Gastrocnemius medialis (tissue), 4 donors: ENCODE measurements around the gene GP5. TPM values are rescaled to one million over a fixed set of nuclear protein-coding genes. Genes with fewer than 3 reads are reported as not detected.

Experiments used
- ATAC-seq, 2 donors: fragments of 150-250 bp; one replicate each; pipeline ENCODE4 v1.9.1; 2016
- DNase-seq, 2 donors: peaks; one replicate each; pipeline ENCODE4 v3.0.0-alpha.2; 2019
- H3K27ac ChIP-seq, 4 donors: fragments of 200-600 bp; sonication (generic); 1 replicate in 1 of 4; 2 replicates in 3 of 4; pipeline ENCODE4 v1.5.1; 2016 to 2018; ENCODE audit warnings: mild to moderate bottlenecking in 2 of 4, moderate library complexity in 1 of 4
- H3K27me3 ChIP-seq, 3 donors: fragments of 200-600 bp; sonication (generic) in 2 of 3; 1 replicate in 1 of 3; 2 replicates in 2 of 3; pipeline versions ENCODE4 v1.5.1 to v1.6.0; 2016 to 2019; ENCODE audit warnings: mild to moderate bottlenecking in 1 of 3, moderate library complexity in 1 of 3
- H3K36me3 ChIP-seq, 2 donors: fragments of 200-600 bp; sonication (generic) in 1 of 2; one replicate each; pipeline ENCODE4 v1.5.1; 2017 to 2018
- H3K4me1 ChIP-seq, 2 donors: fragments of 200-600 bp; sonication (generic) in 1 of 2; one replicate each; pipeline ENCODE4 v1.5.1; 2016 to 2017; ENCODE audit warnings: mild to moderate bottlenecking in 2 of 2
- H3K4me3 ChIP-seq, 4 donors: fragments of 200-600 bp; sonication (generic) in 3 of 4; 1 replicate in 1 of 4; 2 replicates in 3 of 4; pipeline ENCODE4 v1.5.1; 2016 to 2019; ENCODE audit warnings: mild to moderate bottlenecking in 2 of 4
- H3K9me3 ChIP-seq, 3 donors: fragments of 200-600 bp; sonication (generic) in 2 of 3; 1 replicate in 1 of 3; 2 replicates in 2 of 3; pipeline ENCODE4 v1.5.1; 2016 to 2019
- CTCF ChIP-seq, 5 experiments: fragments of 450-650 bp in 3 of 5; fragments of 200-600 bp in 2 of 5; sonication (generic) in 2 of 5; IDR thresholded peaks in 4 of 5; conservative IDR thresholded peaks in 1 of 5; 1 replicate in 4 of 5; 2 replicates in 1 of 5; pipeline ENCODE4 v1.5.1; 2016 to 2019; ENCODE audit warnings: antibody characterized with exemption in 5 of 5, mild to moderate bottlenecking in 3 of 5, moderate library complexity in 3 of 5
- POLR2A ChIP-seq, 2 donors: fragments of 450-650 bp; IDR thresholded peaks; one replicate each; pipeline ENCODE4 v1.6.1; 2017; ENCODE audit warnings: antibody characterized with exemption in 2 of 2, mild to moderate bottlenecking in 2 of 2, moderate library complexity in 2 of 2
- in situ Hi-C, 4 donors: fragments of 200-750 bp; cut with MboI; loops; one replicate each; pipeline versions ENCODE4 v1.15.0 to v1.8.0; 2017; ENCODE audit warnings: low sequenced_read_pairs in 4 of 4
- intact Hi-C: fragments of 100-400 bp; cut with DNase I; formaldehyde crosslinking; loops from one replicate; pipeline ENCODE4 v1.15.1; 2023; ENCODE audit warnings: low total_unique reads
- total RNA-seq, 4 donors: library from RNA; depleted of rRNA; stranded (reverse); fragments of >200 nt; gene quantifications; one replicate each; pipeline versions ENCODE4 v1.1.0 to v1.2.3, GENCODE V29; 2016

GP5 gene
- total RNA-seq, 4 donors from 2014 or later, result 0.10 TPM; not detected in 3

- in situ Hi-C loops, result no loop called here
- no peak overlapping the region for H3K27ac ChIP-seq
Measured at GRCh38 chr3:194396859-194397756, 2.0 kb downstream of the GP5 start.

DNA sequence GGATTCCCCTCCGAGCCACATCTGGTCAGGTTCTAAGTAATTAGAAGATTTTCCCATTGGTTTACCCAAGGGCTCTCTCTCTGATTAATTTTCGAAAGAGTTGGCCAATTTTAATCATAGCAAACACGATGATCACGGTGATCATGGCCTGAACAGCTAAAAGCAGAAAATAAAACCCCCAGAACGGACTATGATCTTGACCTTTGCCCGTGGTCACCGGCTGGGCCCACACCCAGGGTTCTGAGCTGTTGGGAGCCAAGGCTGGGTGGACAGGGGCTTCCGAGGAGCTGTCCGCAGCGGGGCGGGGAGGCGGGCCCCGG is 2.6 kb downstream of the GP5 start:
- ATAC-seq, result no peak
- Histone ChIP-seq H3K27me3 (peaks cover 28 to 33% (median 30%) of the 10 kb centered on the region in 3 donors), H3K27ac (no peak overlapping the region), H3K4me3 (peak overlapping the region in 1 of 4 donors; percentile 11), H3K36me3 (no peaks in the 10 kb centered on the region), H3K9me3 (no peaks in the 10 kb centered on the region), H3K4me1 (peaks cover 4 to 5% of the 10 kb centered on the region in 2 donors)
- in situ Hi-C loops, result no loop called here
- TF ChIP-seq POLR2A (IDR thresholded peaks at IDR 0.05), result no peak
- TF ChIP-seq CTCF (IDR thresholded peaks at IDR 0.05 in 4 of 5, conservative IDR thresholded peaks at IDR 0.05 in 1 of 5), result no peak
- no peak for DNase-seq
- intact Hi-C loops, result no loop called here

More at GRCh38 chr3:194396859-194397756, 2.0 kb downstream of the GP5 start:
- TF ChIP-seq CTCF (IDR thresholded peaks at IDR 0.05 in 4 of 5, conservative IDR thresholded peaks at IDR 0.05 in 1 of 5) (no peak), POLR2A (IDR thresholded peaks at IDR 0.05) (no peak)
- Histone ChIP-seq H3K4me1 (peaks cover 4 to 5% of the 10 kb centered on the region in 2 donors), H3K36me3 (no peaks in the 10 kb centered on the region), H3K4me3 (peak overlapping the region in 3 of 4 donors; percentile 12 to 21 (median 16)), H3K9me3 (no peaks in the 10 kb centered on the region), H3K27me3 (peaks cover 27 to 33% (median 28%) of the 10 kb centered on the region in 3 donors)
- ATAC-seq (no peak), DNase-seq (no peak)
- intact Hi-C loops, result no loop called here

GRCh38 chr3:194395778-194396538 is 3.1 kb downstream of the GP5 start:
- intact Hi-C loops, result no loop called here
- no peak for TF ChIP-seq POLR2A (IDR thresholded peaks at IDR 0.05)
- no peak for TF ChIP-seq CTCF (IDR thresholded peaks at IDR 0.05 in 4 of 5, conservative IDR thresholded peaks at IDR 0.05 in 1 of 5)
- H3K4me3 ChIP-seq, result no peak overlapping the region
- peaks cover 4 to 5% of the 10 kb centered on the region in 2 donors for H3K4me1 ChIP-seq
- DNase-seq, result no peak
- no peak overlapping the region for H3K27ac ChIP-seq
- no peaks in the 10 kb centered on the region for H3K9me3 ChIP-seq
- in situ Hi-C loops, result no loop called here
- ATAC-seq, result no peak
- H3K27me3 ChIP-seq, result peaks cover 28 to 34% (median 33%) of the 10 kb centered on the region in 3 donors
- H3K36me3 ChIP-seq, result no peaks in the 10 kb centered on the region

GRCh38 chr3:194395212-194395611 is 3.9 kb downstream of the GP5 start:
- Histone ChIP-seq H3K27ac (no peak overlapping the region), H3K9me3 (no peaks in the 10 kb centered on the region), H3K4me1 (peaks cover 4 to 5% of the 10 kb centered on the region in 2 donors), H3K36me3 (no peaks in the 10 kb centered on the region), H3K4me3 (no peak overlapping the region), H3K27me3 (peaks cover 28 to 37% (median 33%) of the 10 kb centered on the region in 3 donors)
- no peak for ATAC-seq
- intact Hi-C loops, result no loop called here
- TF ChIP-seq POLR2A (IDR thresholded peaks at IDR 0.05) (no peak), CTCF (IDR thresholded peaks at IDR 0.05 in 4 of 5, conservative IDR thresholded peaks at IDR 0.05 in 1 of 5) (no peak)
- no peak for DNase-seq
- in situ Hi-C loops, result no loop called here
